ENCODE measurements around the gene CCDC9B. TPM values are rescaled to one million over a fixed set of nuclear protein-coding genes. Genes with fewer than 3 reads are reported as not detected.

Gene CCDC9B
- total RNA-seq, 1 donor from 2014 or later: 9.8 TPM

- Histone ChIP-seq H3K9ac (ENCODE audit: low read length) (no peak overlapping the region), H2AFZ (ENCODE audit: low read depth, low read length) (no peak overlapping the region), H4K20me1 (ENCODE audit: insufficient read depth, low read length) (no peaks in the 10 kb centered on the region), H3K9me3 (ENCODE audit: insufficient read depth, low read depth, low read length) (no peaks in the 10 kb centered on the region), H3K79me2 (ENCODE audit: insufficient read depth, low read length) (no peaks in the 10 kb centered on the region), H3K36me3 (ENCODE audit: insufficient read depth, low read length) (no peaks in the 10 kb centered on the region), H3K4me1 (ENCODE audit: insufficient read depth, low read length) (peaks cover 4% of the 10 kb centered on the region), H3K27ac (ENCODE audit: low read depth, low read length) (no peak overlapping the region), H3K4me2 (ENCODE audit: low read length) (no peak overlapping the region), H3K27me3 (ENCODE audit: insufficient read depth, low read length) (peaks cover 7% of the 10 kb centered on the region), H3K4me3 (ENCODE audit: insufficient read depth, low read depth, low read length) (no peak overlapping the region)
- peaks cover 3% of the 10 kb centered on the region for H3K9me3 Mint-ChIP-seq (ENCODE audit: unreplicated experiment)
- TF ChIP-seq, protein P1, sequence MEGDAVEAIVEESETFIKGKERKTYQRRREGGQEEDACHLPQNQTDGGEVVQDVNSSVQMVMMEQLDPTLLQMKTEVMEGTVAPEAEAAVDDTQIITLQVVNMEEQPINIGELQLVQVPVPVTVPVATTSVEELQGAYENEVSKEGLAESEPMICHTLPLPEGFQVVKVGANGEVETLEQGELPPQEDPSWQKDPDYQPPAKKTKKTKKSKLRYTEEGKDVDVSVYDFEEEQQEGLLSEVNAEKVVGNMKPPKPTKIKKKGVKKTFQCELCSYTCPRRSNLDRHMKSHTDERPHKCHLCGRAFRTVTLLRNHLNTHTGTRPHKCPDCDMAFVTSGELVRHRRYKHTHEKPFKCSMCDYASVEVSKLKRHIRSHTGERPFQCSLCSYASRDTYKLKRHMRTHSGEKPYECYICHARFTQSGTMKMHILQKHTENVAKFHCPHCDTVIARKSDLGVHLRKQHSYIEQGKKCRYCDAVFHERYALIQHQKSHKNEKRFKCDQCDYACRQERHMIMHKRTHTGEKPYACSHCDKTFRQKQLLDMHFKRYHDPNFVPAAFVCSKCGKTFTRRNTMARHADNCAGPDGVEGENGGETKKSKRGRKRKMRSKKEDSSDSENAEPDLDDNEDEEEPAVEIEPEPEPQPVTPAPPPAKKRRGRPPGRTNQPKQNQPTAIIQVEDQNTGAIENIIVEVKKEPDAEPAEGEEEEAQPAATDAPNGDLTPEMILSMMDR (IDR thresholded peaks at IDR 0.05; ENCODE audit: insufficient read depth, low read depth, low read length): no peak
- TF ChIP-seq EZH2 (IDR thresholded peaks at IDR 0.05; ENCODE audit: insufficient read depth, low read length): no peak
- H3K27ac Mint-ChIP-seq (ENCODE audit: unreplicated experiment): no peak overlapping the region
- H3K27me3 Mint-ChIP-seq (ENCODE audit: low read depth, unreplicated experiment): peaks cover 64% of the 10 kb centered on the region
- no peaks in the 10 kb centered on the region for H3K36me3 Mint-ChIP-seq (ENCODE audit: low read depth, unreplicated experiment)
- no peak for FAIRE-seq
- no peaks in the 10 kb centered on the region for H3K4me1 Mint-ChIP-seq (ENCODE audit: low read depth, unreplicated experiment)
- no peak overlapping the region for H3K4me3 Mint-ChIP-seq (ENCODE audit: unreplicated experiment)
- DNase-seq (ENCODE audit: low read depth): no peak
Measured at GRCh38 chr15:40363611-40364010, 22.9 kb upstream of the CCDC9B start.

DNA sequence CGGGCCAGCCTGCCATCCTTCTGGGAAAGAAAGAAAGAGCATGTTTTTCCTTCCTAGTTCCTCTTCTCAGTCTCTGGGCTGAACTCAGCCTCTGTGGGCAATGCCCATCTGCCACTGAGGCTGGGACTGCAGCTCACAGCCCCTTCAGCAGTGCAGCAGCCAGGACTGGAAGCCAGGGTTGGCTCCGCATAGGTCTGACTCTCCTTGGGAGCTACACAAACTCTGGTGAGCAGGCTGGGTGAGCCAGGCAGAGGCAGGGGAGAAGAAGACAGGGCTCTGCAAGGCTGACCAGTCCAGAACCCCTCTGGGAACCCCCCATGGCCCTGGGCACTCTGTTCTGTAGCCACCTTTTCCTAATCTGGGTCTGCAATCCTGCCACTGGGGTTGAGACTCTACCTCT is 20.9 kb upstream of the CCDC9B start:
- Mint-ChIP-seq H3K27me3 (ENCODE audit: low read depth, unreplicated experiment) (peaks cover 59% of the 10 kb centered on the region), H3K4me1 (ENCODE audit: low read depth, unreplicated experiment) (no peaks in the 10 kb centered on the region)

DNA sequence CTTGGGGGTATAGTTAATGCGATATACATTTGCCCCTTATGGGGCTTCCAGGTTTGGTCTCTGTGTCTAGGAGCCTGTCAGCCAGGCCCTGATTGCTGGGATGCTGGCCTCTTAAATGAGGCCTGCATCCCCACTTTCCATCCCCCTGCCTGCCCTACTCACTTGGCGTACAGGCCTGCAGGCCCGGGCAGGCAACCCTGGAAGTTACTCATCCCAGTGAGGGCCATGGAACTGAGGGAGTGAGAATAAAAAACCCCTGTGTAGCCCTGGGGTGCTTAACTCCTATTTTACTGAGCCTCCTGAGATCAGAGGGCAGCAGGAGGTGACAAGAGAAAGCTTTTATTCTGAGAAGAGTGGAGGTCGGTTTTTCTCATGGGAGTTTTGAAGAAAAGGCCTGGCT is 19.3 kb upstream of the CCDC9B start:
- no peak overlapping the region for H3K9ac ChIP-seq (ENCODE audit: low read length)
- no peak overlapping the region for H3K4me2 ChIP-seq (ENCODE audit: low read length)
- TF ChIP-seq EZH2 (IDR thresholded peaks at IDR 0.05; ENCODE audit: insufficient read depth, low read length): no peak
- TF ChIP-seq, protein P1 (IDR thresholded peaks at IDR 0.05; ENCODE audit: insufficient read depth, low read depth, low read length): no peak
- DNase-seq (ENCODE audit: low read depth): no peak
- no peak overlapping the region for H3K27ac Mint-ChIP-seq (ENCODE audit: unreplicated experiment)
- no peak overlapping the region for H3K4me3 Mint-ChIP-seq (ENCODE audit: unreplicated experiment)
- FAIRE-seq: no peak
- H3K79me2 ChIP-seq (ENCODE audit: insufficient read depth, low read length): no peaks in the 10 kb centered on the region
- peaks cover 4% of the 10 kb centered on the region for H3K4me1 ChIP-seq (ENCODE audit: insufficient read depth, low read length)
- H3K27me3 Mint-ChIP-seq (ENCODE audit: low read depth, unreplicated experiment): peaks cover 57% of the 10 kb centered on the region
- H3K9me3 ChIP-seq (ENCODE audit: insufficient read depth, low read depth, low read length): no peaks in the 10 kb centered on the region
- H3K27me3 ChIP-seq (ENCODE audit: insufficient read depth, low read length): peaks cover 7% of the 10 kb centered on the region
- H4K20me1 ChIP-seq (ENCODE audit: insufficient read depth, low read length): no peaks in the 10 kb centered on the region
- H2AFZ ChIP-seq (ENCODE audit: low read depth, low read length): no peak overlapping the region
- H3K36me3 Mint-ChIP-seq (ENCODE audit: low read depth, unreplicated experiment): no peaks in the 10 kb centered on the region
- H3K9me3 Mint-ChIP-seq (ENCODE audit: unreplicated experiment): no peaks in the 10 kb centered on the region
- H3K4me3 ChIP-seq (ENCODE audit: insufficient read depth, low read depth, low read length): no peak overlapping the region
- no peak overlapping the region for H3K27ac ChIP-seq (ENCODE audit: low read depth, low read length)
- no peaks in the 10 kb centered on the region for H3K36me3 ChIP-seq (ENCODE audit: insufficient read depth, low read length)
- no peaks in the 10 kb centered on the region for H3K4me1 Mint-ChIP-seq (ENCODE audit: low read depth, unreplicated experiment)

More for the DNA sequence above, 20.9 kb upstream of the CCDC9B start:
- no peak overlapping the region for H3K9ac ChIP-seq (ENCODE audit: low read length)
- Mint-ChIP-seq H3K9me3 (ENCODE audit: unreplicated experiment) (no peaks in the 10 kb centered on the region), H3K27ac (ENCODE audit: unreplicated experiment) (no peak overlapping the region), H3K36me3 (ENCODE audit: low read depth, unreplicated experiment) (no peaks in the 10 kb centered on the region), H3K4me3 (ENCODE audit: unreplicated experiment) (no peak overlapping the region)
- H3K4me3 ChIP-seq (ENCODE audit: insufficient read depth, low read depth, low read length): no peak overlapping the region
- DNase-seq (ENCODE audit: low read depth): no peak
- no peak overlapping the region for H3K4me2 ChIP-seq (ENCODE audit: low read length)
- H4K20me1 ChIP-seq (ENCODE audit: insufficient read depth, low read length): no peaks in the 10 kb centered on the region
- FAIRE-seq: no peak
- H3K27me3 ChIP-seq (ENCODE audit: insufficient read depth, low read length): peaks cover 7% of the 10 kb centered on the region
- no peak overlapping the region for H3K27ac ChIP-seq (ENCODE audit: low read depth, low read length)
- H3K36me3 ChIP-seq (ENCODE audit: insufficient read depth, low read length): no peaks in the 10 kb centered on the region
- H3K4me1 ChIP-seq (ENCODE audit: insufficient read depth, low read length): peaks cover 4% of the 10 kb centered on the region
- TF ChIP-seq, protein P1 (IDR thresholded peaks at IDR 0.05; ENCODE audit: insufficient read depth, low read depth, low read length): no peak
- no peak for TF ChIP-seq EZH2 (IDR thresholded peaks at IDR 0.05; ENCODE audit: insufficient read depth, low read length)
- H3K9me3 ChIP-seq (ENCODE audit: insufficient read depth, low read depth, low read length): no peaks in the 10 kb centered on the region
- no peaks in the 10 kb centered on the region for H3K79me2 ChIP-seq (ENCODE audit: insufficient read depth, low read length)
- H2AFZ ChIP-seq (ENCODE audit: low read depth, low read length): no peak overlapping the region

All from astrocyte (in vitro differentiated cells and primary cell).